ENCODE measurements around the gene PRM2. TPM values are rescaled to one million over a fixed set of nuclear protein-coding genes. Genes with fewer than 3 reads are reported as not detected.
A peak's percentile ranks its signal among the peaks of the same experiment; 100 is the strongest.

PRM2 gene
- total RNA-seq, 3 donors from 2014 or later (not counting 1 experiment from before 2014, with no cell fraction given): not detected

- H3K9me3 Mint-ChIP-seq: no peaks in the 10 kb centered on the region
- Histone ChIP-seq H3K4me3 (ENCODE audit: low read length) (peak overlapping the region; percentile 19), H3K27me3 (ENCODE audit: control insufficient read depth, insufficient read depth, low read length) (no peaks in the 10 kb centered on the region), H3K27ac (ENCODE audit: low read length) (peak overlapping the region; percentile 87), H3K4me1 (ENCODE audit: control insufficient read depth, insufficient read depth, low read length) (peaks cover 34% of the 10 kb centered on the region), H3K36me3 (ENCODE audit: control insufficient read depth, insufficient read depth, low read length) (no peaks in the 10 kb centered on the region), H3K9me3 (ENCODE audit: control insufficient read depth, insufficient read depth, low read length) (no peaks in the 10 kb centered on the region)
- peaks cover 20 to 33% of the 10 kb centered on the region in 2 donors for H3K4me1 Mint-ChIP-seq
- intact Hi-C loops (cut with micrococcal nuclease): loop anchor here (1.0 to 5.0 kb wide), 3 partner anchors 7 to 126 kb away; no protein-coding TSS in a partner anchor
- H3K4me3 Mint-ChIP-seq: peak overlapping the region; percentile 83
- WGBS (ENCODE audit: insufficient coverage): 52% methylated on average over 15 of the region's 18 CpGs
- TF ChIP-seq CTCF (IDR thresholded peaks at IDR 0.05): no peak
- H3K27me3 Mint-ChIP-seq (ENCODE audit: low read depth in 2 of 2): no peaks in the 10 kb centered on the region
- no peak for ATAC-seq
- DNase-seq: no peak
- H3K27ac Mint-ChIP-seq: peak overlapping the region; percentile 91
- no peaks in the 10 kb centered on the region for H3K36me3 Mint-ChIP-seq
Observed at GRCh38 chr16:11225677-11226549, 50.4 kb downstream of the PRM2 start.

Other genes starting within 250 kb of the PRM2 start
- gene SOCS1, start 20.3 kb downstream of the PRM2 start, total RNA-seq: 10 to 100 TPM; 21.7 to 74.7 (median 27.2) TPM
- not detected for gene TNP2, start 7.2 kb downstream of the PRM2 start, total RNA-seq
- not detected for gene PRM3, start 2.9 kb downstream of the PRM2 start, total RNA-seq
- gene PRM1, start 4.8 kb upstream of the PRM2 start, total RNA-seq: not detected
- 1 to 10 TPM in 1 of 3 donors, under 1 TPM in 2; 0.83 to 1.1 (median 0.93) TPM for gene RMI2, start 69.0 kb upstream of the PRM2 start, total RNA-seq

Data from natural killer cell (primary cell).